WTC11 (cell line): ENCODE data around the gene ATP6V1A. TPM values are rescaled to one million over a fixed set of nuclear protein-coding genes. Genes with fewer than 3 reads are reported as not detected.

Source experiments
- ATAC-seq: fragments of 200-7000 bp; cut with Tn5 transposase; 2 replicates; pipeline ENCODE4 v1.10.0; 2021; ENCODE audit warnings: mild to moderate bottlenecking, moderate library complexity
- CTCF ChIA-PET: fragments of 300-600 bp; sonication (Branson Sonifier 250); formaldehyde crosslinking; loops from one replicate; lab custom pipeline; 2021; ENCODE audit warnings: antibody characterized with exemption; lab: Charles Lee
- POLR2A ChIA-PET: fragments of 350-600 bp; sonication (Branson Sonifier 250); formaldehyde crosslinking; loops from one replicate; lab custom pipeline; 2021; ENCODE audit warnings: antibody characterized with exemption; lab: Charles Lee
- DNase-seq: peaks from one replicate; pipeline ENCODE4 v3.0.0; 2021; ENCODE audit warnings: low spot score
- H3K27ac Mint-ChIP-seq: 2 replicates; pipeline ENCODE4 v1.8.0; 2021; ENCODE audit warnings: mixed read lengths
- H3K27me3 Mint-ChIP-seq: 2 replicates; pipeline ENCODE4 v1.8.0; 2021; ENCODE audit warnings: low read depth, mild to moderate bottlenecking, moderate library complexity, mixed read lengths
- H3K36me3 Mint-ChIP-seq: 2 replicates; pipeline ENCODE4 v1.8.0; 2021; ENCODE audit warnings: mixed read lengths
- H3K4me1 Mint-ChIP-seq: 2 replicates; pipeline ENCODE4 v1.8.0; 2022; ENCODE audit warnings: mixed read lengths
- H3K4me3 Mint-ChIP-seq: 2 replicates; pipeline ENCODE4 v1.8.0; 2021; ENCODE audit warnings: mild to moderate bottlenecking, moderate library complexity, mixed read lengths
- H3K9me3 Mint-ChIP-seq: 2 replicates; pipeline ENCODE4 v1.8.0; 2021; ENCODE audit warnings: mixed read lengths
- AFF4 ChIP-seq: sonication (generic); formaldehyde crosslinking; IDR thresholded peaks from 2 replicates; pipeline ENCODE4 v1.8.1; 2023; ENCODE audit warnings: mild to moderate bottlenecking, missing genetic modification reagents, borderline replicate concordance
- CBFB ChIP-seq: sonication (generic); formaldehyde crosslinking; IDR thresholded peaks from 2 replicates; pipeline ENCODE4 v1.8.1; 2022; ENCODE audit warnings: mild to moderate bottlenecking, low read depth, missing genetic modification reagents
- CDX4 ChIP-seq: fragments of 250-450 bp; sonication (Bioruptor Pico); IDR thresholded peaks from 2 replicates; pipeline ENCODE4 v1.9.0; 2021; ENCODE audit warnings: moderate library complexity, mild to moderate bottlenecking, inconsistent platforms, borderline replicate concordance
- ELF4 ChIP-seq: sonication (generic); formaldehyde crosslinking; IDR thresholded peaks from 2 replicates; pipeline ENCODE4 v1.8.1; 2022; ENCODE audit warnings: low read depth, mild to moderate bottlenecking, moderate library complexity, missing genetic modification reagents
- EMX1 ChIP-seq: fragments of 250-450 bp; sonication (Bioruptor Pico); IDR thresholded peaks from 2 replicates; pipeline ENCODE4 v1.8.0; 2021; ENCODE audit warnings: mild to moderate bottlenecking
- ESRRA ChIP-seq: sonication (generic); formaldehyde crosslinking; IDR thresholded peaks from 2 replicates; pipeline ENCODE4 v1.8.1; 2022; ENCODE audit warnings: mild to moderate bottlenecking, missing genetic modification reagents, borderline replicate concordance
- FOXK1 ChIP-seq: sonication (generic); formaldehyde crosslinking; IDR thresholded peaks from 2 replicates; pipeline ENCODE4 v1.8.0; 2022; ENCODE audit warnings: mild to moderate bottlenecking, moderate library complexity, missing genetic modification reagents
- FOXP1 ChIP-seq: sonication (generic); formaldehyde crosslinking; IDR thresholded peaks from 2 replicates; pipeline ENCODE4 v1.8.0; 2022; ENCODE audit warnings: missing genetic modification reagents, mild to moderate bottlenecking, moderate library complexity, borderline replicate concordance
- GTF2I ChIP-seq: fragments of 250-450 bp; sonication (Bioruptor Pico); conservative IDR thresholded peaks from 2 replicates; pipeline ENCODE4 v1.4.0; 2021; ENCODE audit warnings: mild to moderate bottlenecking
- IRF1 ChIP-seq: sonication (generic); formaldehyde crosslinking; IDR thresholded peaks from 2 replicates; pipeline ENCODE4 v1.8.0; 2023; ENCODE audit warnings: missing genetic modification reagents
- JAZF1 ChIP-seq: fragments of 250-450 bp; sonication (Bioruptor Pico); IDR thresholded peaks from 2 replicates; pipeline ENCODE4 v1.9.0; 2021; ENCODE audit warnings: moderate library complexity, mild to moderate bottlenecking, inconsistent platforms
- KAT7 ChIP-seq: sonication (generic); formaldehyde crosslinking; IDR thresholded peaks from 2 replicates; pipeline ENCODE4 v1.8.1; 2023; ENCODE audit warnings: missing genetic modification reagents, mild to moderate bottlenecking, borderline replicate concordance
- MYBL2 ChIP-seq: sonication (generic); formaldehyde crosslinking; IDR thresholded peaks from 2 replicates; pipeline ENCODE4 v1.8.1; 2023; ENCODE audit warnings: mild to moderate bottlenecking, moderate library complexity, missing genetic modification reagents
- NFE2L1 ChIP-seq: sonication (generic); formaldehyde crosslinking; IDR thresholded peaks from 2 replicates; pipeline ENCODE4 v1.8.1; 2023; ENCODE audit warnings: missing genetic modification reagents
- NR3C1 ChIP-seq: sonication (generic); formaldehyde crosslinking; conservative IDR thresholded peaks from 2 replicates; pipeline ENCODE4 v1.8.1; 2023; ENCODE audit warnings: low read depth, mild to moderate bottlenecking, missing genetic modification reagents
- RORB ChIP-seq: fragments of 250-450 bp; sonication (Bioruptor Pico); IDR thresholded peaks from 2 replicates; pipeline ENCODE4 v1.9.0; 2021; ENCODE audit warnings: mild to moderate bottlenecking
- SMAD4 ChIP-seq: sonication (generic); formaldehyde crosslinking; IDR thresholded peaks from 2 replicates; pipeline ENCODE4 v1.8.0; 2022; ENCODE audit warnings: mild to moderate bottlenecking, missing genetic modification reagents
- SOX15 ChIP-seq: fragments of 250-450 bp; sonication (Bioruptor Pico); IDR thresholded peaks from 2 replicates; pipeline ENCODE4 v1.9.0; 2021; ENCODE audit warnings: mild to moderate bottlenecking
- TEAD1 ChIP-seq: sonication (generic); formaldehyde crosslinking; IDR thresholded peaks from 2 replicates; pipeline ENCODE4 v1.8.0; 2022; ENCODE audit warnings: mild to moderate bottlenecking, missing genetic modification reagents
- ZNF281 ChIP-seq: sonication (generic); formaldehyde crosslinking; IDR thresholded peaks from 2 replicates; pipeline ENCODE4 v1.8.0; 2023; ENCODE audit warnings: mild to moderate bottlenecking, missing genetic modification reagents
- ZNF416 ChIP-seq: fragments of 250-450 bp; sonication (Bioruptor Pico); IDR thresholded peaks from 2 replicates; pipeline ENCODE4 v1.9.0; 2021; ENCODE audit warnings: mild to moderate bottlenecking, inconsistent platforms
- ZNF423 ChIP-seq: fragments of 250-450 bp; sonication (Bioruptor Pico); IDR thresholded peaks from 2 replicates; pipeline ENCODE4 v2.1.2; 2022; ENCODE audit warnings: mild to moderate bottlenecking, moderate library complexity
- total RNA-seq: library from RNA; stranded (reverse); gene quantifications from 3 replicates; pipeline ENCODE4 v1.2.3, GENCODE V29; 2021

Gene ATP6V1A
- total RNA-seq, 1 experiment from 2014 or later = 90.7 TPM

GRCh38 chr3:113791381-113791780, 44.5 kb downstream of the ATP6V1A start (continued):
- no peak for TF ChIP-seq ZNF281 (CRISPR knock-in tag)
- TF ChIP-seq CBFB (CRISPR knock-in tag) = no peak
- TF ChIP-seq EMX1 (CRISPR knock-in tag) = no peak
- TF ChIP-seq MYBL2 (CRISPR knock-in tag) = no peak

- Mint-ChIP-seq H3K4me3 (no peak overlapping the region), H3K36me3 (peaks cover 24% of the 10 kb centered on the region), H3K4me1 (no peaks in the 10 kb centered on the region), H3K27ac (peak overlapping the region; percentile 93; the same call in 1 of the 2 replicates), H3K9me3 (no peaks in the 10 kb centered on the region), H3K27me3 (no peaks in the 10 kb centered on the region)
- CTCF ChIA-PET = interaction anchor here (0.6 to 1.5 kb wide), 3 partner anchors 31 to 58 kb away, joined by 3 to 5 read pairs (median 4); no protein-coding TSS in a partner anchor
- TF ChIP-seq JAZF1 (CRISPR knock-in tag) (no peak), TEAD1 (CRISPR knock-in tag) (no peak), ESRRA (CRISPR knock-in tag) (no peak), SOX15 (no peak), CBFB (CRISPR knock-in tag) (no peak), RORB (CRISPR knock-in tag) (no peak), NFE2L1 (CRISPR knock-in tag) (no peak), NR3C1 (CRISPR knock-in tag) (no peak), CDX4 (CRISPR knock-in tag) (no peak), ZNF423 (no peak), FOXP1 (CRISPR knock-in tag) (no peak), AFF4 (CRISPR knock-in tag) (no peak), ELF4 (CRISPR knock-in tag) (no peak), SMAD4 (CRISPR knock-in tag) (no peak), GTF2I (CRISPR knock-in tag) (no peak), IRF1 (CRISPR knock-in tag) (no peak), KAT7 (CRISPR knock-in tag) (no peak), FOXK1 (no peak), ZNF416 (CRISPR knock-in tag) (no peak)
- POLR2A ChIA-PET = no interaction called here
- ATAC-seq = no peak
- no peak for DNase-seq
These were observed 47.7 kb downstream of the ATP6V1A start for GRCh38 chr3:113794526-113794925.
